B cell (primary cell): ENCODE data around the gene RGL3. TPM values are rescaled to one million over a fixed set of nuclear protein-coding genes. Genes with fewer than 3 reads are reported as not detected.

Source experiments
- ATAC-seq: fragments of 200-7000 bp; cut with Tn5 transposase; one replicate; pipeline ENCODE4 v1.10.0; 2021; ENCODE audit warnings: low read depth, mild to moderate bottlenecking, moderate number of reproducible peaks, moderate library complexity
- CTCF ChIA-PET: fragments of 350-600 bp; sonication (Branson Sonifier 250); formaldehyde crosslinking; loops from one replicate; lab custom pipeline; 2021; ENCODE audit warnings: antibody characterized with exemption, inconsistent platforms; lab: Charles Lee
- POLR2A ChIA-PET: fragments of 350-600 bp; sonication (Branson Sonifier 250); formaldehyde crosslinking; loops from one replicate; lab custom pipeline; 2021; ENCODE audit warnings: antibody characterized with exemption; lab: Charles Lee
- DNase-seq: peaks from one replicate; pipeline ENCODE4 v3.0.0; 2013
- H2AFZ ChIP-seq: 2 replicates; pipeline ENCODE4 v1.6.1; 2012; ENCODE audit warnings: mild to moderate bottlenecking, low read depth, low read length; ENCODE audit not compliant: insufficient read depth, poor library complexity, severe bottlenecking
- H3K27ac ChIP-seq, 2 donors: 1 replicate in 1 of 2; 2 replicates in 1 of 2; pipeline ENCODE4 v1.5.1; 2012 to 2013; ENCODE audit warnings: low read length in 2 of 2, mild to moderate bottlenecking in 2 of 2, moderate library complexity in 1 of 2
- H3K27me3 ChIP-seq, 4 experiments: fragments of 200-600 bp in 1 of 4; sonication (generic) in 1 of 4; replicated peaks in 1 of 4; 1 replicate in 2 of 4; 2 replicates in 2 of 4; pipeline versions ENCODE4 v1.6.1 to v1.7.0; 2013 to 2016; ENCODE audit warnings: low read length in 3 of 4, mild to moderate bottlenecking in 2 of 4, mixed read lengths in 1 of 4, moderate library complexity in 1 of 4; ENCODE audit not compliant: insufficient read depth in 4 of 4, control insufficient read depth in 3 of 4; ENCODE audit errors: control extremely low read depth in 1 of 4
- H3K36me3 ChIP-seq, 2 experiments: replicated peaks in 1 of 2; 1 replicate in 1 of 2; 2 replicates in 1 of 2; pipeline versions ENCODE4 v1.6.1 to v1.7.1; 2013; ENCODE audit warnings: low read length in 1 of 2; ENCODE audit not compliant: insufficient read depth in 2 of 2, control insufficient read depth in 1 of 2; ENCODE audit errors: control extremely low read depth in 1 of 2, extremely low read depth in 1 of 2
- H3K4me1 ChIP-seq, 2 donors: fragments of 200-600 bp in 1 of 2; sonication (generic) in 1 of 2; 1 replicate in 1 of 2; 2 replicates in 1 of 2; pipeline versions ENCODE4 v1.5.1 to v1.6.1; 2013 to 2017; ENCODE audit warnings: low read length in 2 of 2; ENCODE audit not compliant: control insufficient read depth in 2 of 2, insufficient read depth in 2 of 2
- H3K4me2 ChIP-seq: replicated peaks from 2 replicates; pipeline ENCODE3; 2012; ENCODE audit warnings: mild to moderate bottlenecking, low read depth, low read length; ENCODE audit not compliant: poor library complexity, severe bottlenecking
- H3K4me3 ChIP-seq, 5 experiments: fragments of 200-600 bp in 1 of 5; sonication (generic) in 1 of 5; 1 replicate in 3 of 5; 2 replicates in 2 of 5; pipeline versions ENCODE4 v1.5.1 to v1.7.0; 2011 to 2016; ENCODE audit warnings: low read length in 4 of 5, mild to moderate bottlenecking in 4 of 5, low read depth in 2 of 5, control low read depth in 1 of 5, moderate library complexity in 1 of 5; ENCODE audit not compliant: insufficient read depth in 1 of 5; ENCODE audit errors: control extremely low read depth in 1 of 5, extremely low read depth in 1 of 5
- H3K79me2 ChIP-seq: fragments of 200-600 bp; sonication (generic); one replicate; pipeline ENCODE4 v1.6.0; 2016; ENCODE audit warnings: low read length; ENCODE audit not compliant: control insufficient read depth, insufficient read depth
- H3K9ac ChIP-seq: fragments of 200-600 bp; sonication (generic); 2 replicates; pipeline ENCODE4 v1.6.1; 2017; ENCODE audit warnings: mild to moderate bottlenecking, low read length, moderate library complexity
- H3K9me3 ChIP-seq, 3 donors: one replicate each; pipeline versions ENCODE4 v1.6.1 to v1.7.1; 2013; ENCODE audit warnings: low read length in 2 of 3; ENCODE audit not compliant: control insufficient read depth in 2 of 3, insufficient read depth in 1 of 3; ENCODE audit errors: control extremely low read depth in 1 of 3
- H4K20me1 ChIP-seq: 2 replicates; pipeline ENCODE4 v1.6.0; 2012; ENCODE audit warnings: mild to moderate bottlenecking, low read length; ENCODE audit not compliant: insufficient read depth, control insufficient read depth, poor library complexity, severe bottlenecking
- H3K27ac Mint-ChIP-seq: one replicate; pipeline ENCODE4 v1.8.0; 2021; ENCODE audit warnings: mixed read lengths
- H3K27me3 Mint-ChIP-seq: one replicate; pipeline ENCODE4 v1.8.0; 2021; ENCODE audit warnings: mixed read lengths
- H3K4me1 Mint-ChIP-seq: one replicate; pipeline ENCODE4 v1.8.0; 2021; ENCODE audit warnings: mixed read lengths
- H3K4me3 Mint-ChIP-seq: one replicate; pipeline ENCODE4 v1.8.0; 2021; ENCODE audit warnings: mixed read lengths
- H3K9me3 Mint-ChIP-seq: one replicate; pipeline ENCODE4 v1.8.0; 2022; ENCODE audit warnings: mixed read lengths; ENCODE audit not compliant: insufficient read depth
- EZH2 ChIP-seq: IDR thresholded peaks from 2 replicates; pipeline ENCODE4 v1.6.1; 2012; ENCODE audit warnings: borderline replicate concordance, low read depth, mild to moderate bottlenecking, moderate library complexity, low read length; ENCODE audit not compliant: insufficient read depth, poor library complexity, severe bottlenecking
- WGBS: methylation state at CpG from one replicate; pipeline ENCODE4 v1.1.5; 2013; ENCODE audit warnings: missing lambda C conversion rate; ENCODE audit not compliant: insufficient coverage; 5-methylcytosine and 5-hydroxymethylcytosine counted together
- intact Hi-C: fragments of 100-400 bp; cut with micrococcal nuclease; formaldehyde crosslinking; loops from one replicate; pipeline ENCODE4 v1.10.0; 2022
- polyA plus RNA-seq: library from polyadenylated mRNA; depleted of rRNA; stranded (reverse); fragments of >200 nt; gene quantifications from 2 replicates; pipeline ENCODE4 v1.2.3, GENCODE V29; 2012
- total RNA-seq, 2 donors: library from RNA; stranded (reverse); fragments of 120-200 nt in 1 of 2; gene quantifications; 1 replicate in 1 of 2; 2 replicates in 1 of 2; pipeline versions ENCODE4 v1.2.3 to v1.2.4, GENCODE V29; 2013 to 2022
- TF ChIP-seq, protein P1 (sequence below): fragments of 200-600 bp; IDR thresholded peaks from one replicate; pipeline ENCODE4 v1.8.0; 2022; ENCODE audit warnings: antibody characterized with exemption, mild to moderate bottlenecking

Gene RGL3
- total and polyA plus RNA-seq, 2 donors (not counting 1 experiment from before 2014, with no cell fraction given) = 0.54 to 2.8 TPM

DNA sequence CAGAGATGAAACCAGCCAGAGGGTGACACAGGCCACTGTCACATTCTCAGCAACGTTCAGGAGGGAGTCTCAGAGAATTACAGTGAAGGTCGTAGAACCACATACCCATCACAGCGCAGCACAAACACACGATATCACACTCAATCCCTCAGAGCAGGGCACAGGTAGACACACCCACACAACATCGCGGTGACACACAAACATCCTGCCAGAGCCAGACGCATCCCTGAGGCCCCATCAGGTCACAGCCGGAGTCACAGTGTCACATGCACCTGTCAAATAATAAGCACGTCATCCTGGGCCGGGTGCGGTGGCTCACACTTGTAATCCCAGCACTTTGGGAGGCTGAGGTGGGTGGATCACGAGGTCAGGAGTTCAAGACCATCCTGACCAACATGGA lies 44.3 kb upstream of the RGL3 start:
- H3K27me3 Mint-ChIP-seq = no peaks in the 10 kb centered on the region
- WGBS = 88% methylated on average over 7 of the region's 12 CpGs
- H3K4me3 Mint-ChIP-seq = no peak overlapping the region
- no peak overlapping the region for H3K27ac ChIP-seq
- H3K4me1 ChIP-seq = no peaks in the 10 kb centered on the region
- no peak for TF ChIP-seq EZH2
- TF ChIP-seq, protein P1, sequence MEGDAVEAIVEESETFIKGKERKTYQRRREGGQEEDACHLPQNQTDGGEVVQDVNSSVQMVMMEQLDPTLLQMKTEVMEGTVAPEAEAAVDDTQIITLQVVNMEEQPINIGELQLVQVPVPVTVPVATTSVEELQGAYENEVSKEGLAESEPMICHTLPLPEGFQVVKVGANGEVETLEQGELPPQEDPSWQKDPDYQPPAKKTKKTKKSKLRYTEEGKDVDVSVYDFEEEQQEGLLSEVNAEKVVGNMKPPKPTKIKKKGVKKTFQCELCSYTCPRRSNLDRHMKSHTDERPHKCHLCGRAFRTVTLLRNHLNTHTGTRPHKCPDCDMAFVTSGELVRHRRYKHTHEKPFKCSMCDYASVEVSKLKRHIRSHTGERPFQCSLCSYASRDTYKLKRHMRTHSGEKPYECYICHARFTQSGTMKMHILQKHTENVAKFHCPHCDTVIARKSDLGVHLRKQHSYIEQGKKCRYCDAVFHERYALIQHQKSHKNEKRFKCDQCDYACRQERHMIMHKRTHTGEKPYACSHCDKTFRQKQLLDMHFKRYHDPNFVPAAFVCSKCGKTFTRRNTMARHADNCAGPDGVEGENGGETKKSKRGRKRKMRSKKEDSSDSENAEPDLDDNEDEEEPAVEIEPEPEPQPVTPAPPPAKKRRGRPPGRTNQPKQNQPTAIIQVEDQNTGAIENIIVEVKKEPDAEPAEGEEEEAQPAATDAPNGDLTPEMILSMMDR = no peak
- no peaks in the 10 kb centered on the region for H4K20me1 ChIP-seq
- H3K4me3 ChIP-seq = no peak overlapping the region
- no peaks in the 10 kb centered on the region for H3K36me3 ChIP-seq
- no peak overlapping the region for H3K27ac Mint-ChIP-seq
- H3K4me1 Mint-ChIP-seq = no peaks in the 10 kb centered on the region
- H3K27me3 ChIP-seq = peaks cover 0 to 8% (median 0%) of the 10 kb centered on the region in 4 experiments
- no peak overlapping the region for H3K9ac ChIP-seq
- ATAC-seq (no peak), DNase-seq (no peak)
- H2AFZ ChIP-seq = no peak overlapping the region
- no peak overlapping the region for H3K4me2 ChIP-seq
- POLR2A ChIA-PET = interaction anchor here (0.7 kb wide), 1 partner anchor 65 kb away, joined by 3 read pairs; the partner anchor contains the start of gene ECSIT
- no peaks in the 10 kb centered on the region for H3K9me3 Mint-ChIP-seq
- intact Hi-C loops = no loop called here
- no peaks in the 10 kb centered on the region for H3K79me2 ChIP-seq
- CTCF ChIA-PET = no interaction called here
- peaks cover 0 to 4% (median 0%) of the 10 kb centered on the region in 3 donors for H3K9me3 ChIP-seq

DNA sequence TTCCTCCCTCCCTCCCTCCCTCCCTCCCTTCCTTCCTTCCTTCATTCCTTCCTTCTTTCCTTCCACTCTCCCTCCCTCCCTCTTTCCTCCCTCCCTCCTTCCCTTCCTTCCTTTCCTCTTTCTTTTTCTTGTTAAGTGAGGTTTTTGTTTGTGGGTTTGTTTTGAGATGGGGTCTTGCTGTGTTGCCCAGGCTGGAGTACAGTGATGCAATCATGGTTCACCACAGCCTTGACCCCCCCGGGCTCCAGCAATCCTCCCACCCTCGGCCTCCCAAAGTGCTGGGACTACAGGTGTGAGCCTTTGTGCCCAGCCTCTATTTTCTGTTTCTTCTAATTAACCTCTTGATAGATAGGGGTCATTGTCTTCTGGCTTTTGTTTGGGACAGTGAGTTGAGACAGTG lies 42.3 kb upstream of the RGL3 start:
- WGBS = no CpG with 5 or more reads among the region's 2 CpGs
- DNase-seq = no peak
- H3K27ac ChIP-seq = no peak overlapping the region
- intact Hi-C loops = no loop called here
- H3K4me1 ChIP-seq = no peaks in the 10 kb centered on the region
- H3K27ac Mint-ChIP-seq = no peak overlapping the region
- no peak overlapping the region for H3K4me3 ChIP-seq
- H3K4me1 Mint-ChIP-seq = no peaks in the 10 kb centered on the region
- H3K9ac ChIP-seq = no peak overlapping the region
- ATAC-seq = no peak
- no peak overlapping the region for H3K4me3 Mint-ChIP-seq
- H3K27me3 ChIP-seq = peaks cover 0 to 11% (median 0%) of the 10 kb centered on the region in 4 experiments
- H3K36me3 ChIP-seq = no peaks in the 10 kb centered on the region
- H3K4me2 ChIP-seq = no peak overlapping the region
- no peaks in the 10 kb centered on the region for H4K20me1 ChIP-seq
- H2AFZ ChIP-seq = no peak overlapping the region
- ChIA-PET POLR2A (no interaction called here), CTCF (interaction anchor here (0.6 kb wide), 1 partner anchor 131 kb away, joined by 3 read pairs; no protein-coding TSS in a partner anchor)
- no peaks in the 10 kb centered on the region for H3K79me2 ChIP-seq
- no peaks in the 10 kb centered on the region for H3K27me3 Mint-ChIP-seq
- H3K9me3 Mint-ChIP-seq = no peaks in the 10 kb centered on the region
- TF ChIP-seq, protein P1 = no peak
- TF ChIP-seq EZH2 = no peak
- H3K9me3 ChIP-seq = peaks cover 0 to 4% (median 0%) of the 10 kb centered on the region in 3 donors
